SK-N-MC (cell line): ENCODE data around the gene RABIF.

Experiments
- EZH2 ChIP-seq: fragments of 200-600 bp; sonication (generic); IDR thresholded peaks from one replicate; pipeline ENCODE4 v1.6.1; 2017; ENCODE audit warnings: antibody characterized with exemption
- FOXP2 ChIP-seq: optimal IDR thresholded peaks from 2 replicates; pipeline ENCODE3; 2011; ENCODE audit warnings: mild to moderate bottlenecking, moderate library complexity; ENCODE audit not compliant: insufficient read depth; ENCODE audit errors: extremely low read length, control extremely low read depth
- POLR2AphosphoS5 ChIP-seq: IDR thresholded peaks from 2 replicates; pipeline ENCODE4 v1.6.1; 2012; ENCODE audit warnings: mild to moderate bottlenecking, low read depth, low read length, borderline replicate concordance

GRCh38 chr1:202926581-202927491 is 37.9 kb upstream of the RABIF start, which contains the start of gene KLHL12:
- TF ChIP-seq EZH2 (no peak), POLR2AphosphoS5 (peak; percentile 97), FOXP2 (no peak)
